B cell (primary cell): ENCODE measurements around the gene PLEKHB1.

Experiments
- EZH2 ChIP-seq: IDR thresholded peaks from 2 replicates; pipeline ENCODE4 v1.6.1; 2012; ENCODE audit warnings: borderline replicate concordance, low read depth, mild to moderate bottlenecking, moderate library complexity, low read length; ENCODE audit not compliant: insufficient read depth, poor library complexity, severe bottlenecking
- TF ChIP-seq, protein P1 (sequence below): fragments of 200-600 bp; IDR thresholded peaks from one replicate; pipeline ENCODE4 v1.8.0; 2022; ENCODE audit warnings: antibody characterized with exemption, mild to moderate bottlenecking

DNA sequence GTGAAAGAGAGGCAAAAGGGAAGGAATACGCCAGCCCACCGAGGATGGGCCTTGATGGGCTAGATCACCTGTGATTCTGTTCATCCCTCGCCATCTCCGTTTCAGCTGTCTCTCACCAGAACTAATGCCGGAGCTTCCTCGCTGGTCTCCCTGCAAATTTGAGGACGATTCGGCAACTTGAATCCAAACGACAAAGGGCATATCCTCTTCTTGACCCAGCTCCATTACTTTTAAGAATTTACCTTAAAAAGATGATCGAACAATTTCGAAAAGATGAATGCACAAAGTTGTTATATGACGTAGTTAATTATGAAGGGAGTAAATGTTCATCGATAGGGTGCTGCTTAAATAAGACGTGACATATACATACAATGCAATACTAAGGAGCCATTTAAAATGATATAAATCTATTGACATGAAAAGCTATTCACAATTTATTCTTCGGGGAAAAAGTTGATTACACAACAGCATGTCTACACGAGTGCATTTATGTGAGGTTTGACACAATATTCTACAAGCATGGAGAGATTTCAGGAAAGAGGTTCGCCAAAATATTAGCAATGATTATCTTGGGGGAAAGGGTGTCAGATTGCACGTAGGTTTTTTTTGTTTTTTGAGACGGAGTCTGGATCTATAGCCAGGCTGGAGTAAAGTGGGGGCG, 47.5 kb upstream of the PLEKHB1 start:
- TF ChIP-seq, protein P1, sequence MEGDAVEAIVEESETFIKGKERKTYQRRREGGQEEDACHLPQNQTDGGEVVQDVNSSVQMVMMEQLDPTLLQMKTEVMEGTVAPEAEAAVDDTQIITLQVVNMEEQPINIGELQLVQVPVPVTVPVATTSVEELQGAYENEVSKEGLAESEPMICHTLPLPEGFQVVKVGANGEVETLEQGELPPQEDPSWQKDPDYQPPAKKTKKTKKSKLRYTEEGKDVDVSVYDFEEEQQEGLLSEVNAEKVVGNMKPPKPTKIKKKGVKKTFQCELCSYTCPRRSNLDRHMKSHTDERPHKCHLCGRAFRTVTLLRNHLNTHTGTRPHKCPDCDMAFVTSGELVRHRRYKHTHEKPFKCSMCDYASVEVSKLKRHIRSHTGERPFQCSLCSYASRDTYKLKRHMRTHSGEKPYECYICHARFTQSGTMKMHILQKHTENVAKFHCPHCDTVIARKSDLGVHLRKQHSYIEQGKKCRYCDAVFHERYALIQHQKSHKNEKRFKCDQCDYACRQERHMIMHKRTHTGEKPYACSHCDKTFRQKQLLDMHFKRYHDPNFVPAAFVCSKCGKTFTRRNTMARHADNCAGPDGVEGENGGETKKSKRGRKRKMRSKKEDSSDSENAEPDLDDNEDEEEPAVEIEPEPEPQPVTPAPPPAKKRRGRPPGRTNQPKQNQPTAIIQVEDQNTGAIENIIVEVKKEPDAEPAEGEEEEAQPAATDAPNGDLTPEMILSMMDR, result no peak
- TF ChIP-seq EZH2, result no peak
